Left cardiac atrium (tissue), 4 donors: Measurements from ENCODE around the gene EGFR. TPM values are rescaled to one million over a fixed set of nuclear protein-coding genes. Genes with fewer than 3 reads are reported as not detected.

Experiments
- ATAC-seq, 2 donors: fragments of 200-7000 bp; cut with Tn5 transposase; one replicate each; pipeline ENCODE4 v1.9.1; 2020; ENCODE audit warnings: mild to moderate bottlenecking in 2 of 2, moderate library complexity in 2 of 2
- DNase-seq: peaks from one replicate; pipeline ENCODE4 v3.0.0-alpha.2; 2020
- intact Hi-C, 2 donors: fragments of 100-400 bp; cut with DNase I; formaldehyde crosslinking; loops; one replicate each; pipeline versions ENCODE4 v1.14.1 to v1.15.1; 2022 to 2023
- total RNA-seq, 2 donors: library from RNA; stranded (reverse); fragmentation: NEBNext Ultra II Directional; extraction: Animal tissue kit (Norgen Biotek cat#: 25700); gene quantifications; one replicate each; pipeline ENCODE4 v1.2.1, GENCODE V29; 2021
- donor health status: DM: no; HTN: yes; CAD: no.
- donor health status: DM: no; HTN: yes; CAD: no; lungs with severe emphysema.
- donor health status: DM: yes; HTN: yes; CAD: no.
- donor health status: Dilated cardiomyopathy.

Gene EGFR
- total RNA-seq, 2 donors from 2014 or later = 23.3 to 26.6 TPM

- intact Hi-C loops = no loop called here
- DNase-seq = no peak
- ATAC-seq = peak; percentile 22 to 55
These were observed 166.5 kb downstream of the EGFR start for GRCh38 chr7:55185321-55185802.

GRCh38 chr7:55185941-55186609, 167.3 kb downstream of the EGFR start:
- intact Hi-C loops = no loop called here
- DNase-seq (peak; percentile 46), ATAC-seq (peak; percentile 56 to 83)

- ATAC-seq (no peak), DNase-seq (no peak)
- intact Hi-C loops = no loop called here
These were observed 169.1 kb downstream of the EGFR start for GRCh38 chr7:55187701-55188491.

GRCh38 chr7:55188590-55189138, 169.8 kb downstream of the EGFR start:
- ATAC-seq (no peak), DNase-seq (no peak)
- intact Hi-C loops = no loop called here

- intact Hi-C loops = no loop called here
- ATAC-seq (no peak), DNase-seq (no peak)
These were observed 170.4 kb downstream of the EGFR start for GRCh38 chr7:55189146-55189766.

GRCh38 chr7:55189878-55190436, 171.1 kb downstream of the EGFR start:
- DNase-seq (no peak), ATAC-seq (no peak)
- intact Hi-C loops = loop anchor here in 1 of 2 donors (10.0 kb wide), 1 partner anchor 175 kb away; the partner anchor contains the start of gene EGFR

- no peak for ATAC-seq
- intact Hi-C loops = loop anchor here in 1 of 2 donors (10.0 kb wide), 1 partner anchor 176 kb away; the partner anchor contains the start of gene EGFR
- no peak for DNase-seq
These were observed 171.8 kb downstream of the EGFR start for GRCh38 chr7:55190511-55191160.

- intact Hi-C loops = loop anchor here in 1 of 2 donors (10.0 kb wide), 1 partner anchor 177 kb away; the partner anchor contains the start of gene EGFR
- DNase-seq (no peak), ATAC-seq (no peak)
These were observed 172.5 kb downstream of the EGFR start for GRCh38 chr7:55191161-55191925.

- peak in 1 of 2 donors; percentile 34 for ATAC-seq
These were observed 173.3 kb downstream of the EGFR start for GRCh38 chr7:55191926-55192692.

GRCh38 chr7:55192723-55193122, 173.9 kb downstream of the EGFR start:
- no peak for ATAC-seq

More at GRCh38 chr7:55191926-55192692, 173.3 kb downstream of the EGFR start:
- DNase-seq = no peak
- intact Hi-C loops = loop anchor here in 1 of 2 donors (10.0 kb wide), 1 partner anchor 177 kb away; the partner anchor contains the start of gene EGFR

GRCh38 chr7:55193245-55193644, 174.4 kb downstream of the EGFR start:
- intact Hi-C loops = loop anchor here in 1 of 2 donors (10.0 kb wide), 1 partner anchor 178 kb away; the partner anchor contains the start of gene EGFR
- no peak for DNase-seq
- ATAC-seq = peak in 1 of 2 donors; percentile 11

More at GRCh38 chr7:55192723-55193122, 173.9 kb downstream of the EGFR start:
- intact Hi-C loops = loop anchor here in 1 of 2 donors (10.0 kb wide), 1 partner anchor 178 kb away; the partner anchor contains the start of gene EGFR
- no peak for DNase-seq

GRCh38 chr7:55194522-55194921, 175.7 kb downstream of the EGFR start:
- ATAC-seq (no peak), DNase-seq (no peak)
- intact Hi-C loops = loop anchor here in 1 of 2 donors (10.0 kb wide), 1 partner anchor 180 kb away; the partner anchor contains the start of gene EGFR

GRCh38 chr7:55198634-55199392, 180.0 kb downstream of the EGFR start:
- no peak for ATAC-seq
- no peak for DNase-seq
- intact Hi-C loops = loop anchor here in 1 of 2 donors (10.0 kb wide), 1 partner anchor 184 kb away; the partner anchor contains the start of gene EGFR

- intact Hi-C loops = loop anchor here in 1 of 2 donors (10.0 kb wide), 1 partner anchor 185 kb away; the partner anchor contains the start of gene EGFR
- ATAC-seq (peak in 1 of 2 donors; percentile 34), DNase-seq (no peak)
These were observed 180.6 kb downstream of the EGFR start for GRCh38 chr7:55199418-55199817.

GRCh38 chr7:55200441-55200840, 181.6 kb downstream of the EGFR start:
- ATAC-seq = no peak
- intact Hi-C loops = no loop called here
- DNase-seq = no peak
